Neural cell (in vitro differentiated cells): ENCODE measurements around the gene FIGNL1. TPM values are rescaled to one million over a fixed set of nuclear protein-coding genes. Genes with fewer than 3 reads are reported as not detected.

ENCODE experiments used
- H2AFZ ChIP-seq: fragments of 200-600, 300-800 bp; sonication (generic), shearing (Covaris generic); 2 replicates; pipeline ENCODE4 v1.6.0; 2014; ENCODE audit warnings: low read depth, mild to moderate bottlenecking, antibody characterized with exemption, low read length, moderate library complexity
- H3F3A ChIP-seq: fragments of 200-600 bp; shearing (Covaris generic); 2 replicates; pipeline ENCODE4 v1.6.1; 2016; ENCODE audit warnings: mild to moderate bottlenecking, moderate library complexity, mixed read lengths, antibody characterized with exemption, low read length; ENCODE audit not compliant: insufficient read depth, poor library complexity, severe bottlenecking
- H3K27ac ChIP-seq: fragments of 200-600, 300-800 bp; sonication (generic), shearing (Covaris generic); 2 replicates; pipeline ENCODE4 v1.5.1; 2014; ENCODE audit warnings: mild to moderate bottlenecking, low read length, moderate library complexity
- H3K27me3 ChIP-seq: fragments of 300-800, 200-600 bp; sonication (generic), shearing (Covaris generic); 2 replicates; pipeline ENCODE4 v1.6.0; 2014; ENCODE audit warnings: mild to moderate bottlenecking, low read depth, low read length, moderate library complexity; ENCODE audit not compliant: insufficient read depth
- H3K36me3 ChIP-seq: fragments of 300-800, 200-600 bp; sonication (generic), shearing (Covaris generic); 2 replicates; pipeline ENCODE4 v1.5.1; 2014; ENCODE audit warnings: mild to moderate bottlenecking, antibody characterized with exemption, low read length, moderate library complexity; ENCODE audit not compliant: insufficient read depth
- H3K4me2 ChIP-seq: fragments of 300-800, 200-600 bp; sonication (generic), shearing (Covaris generic); 2 replicates; pipeline ENCODE4 v1.6.0; 2014; ENCODE audit warnings: mild to moderate bottlenecking, low read length
- H3K4me3 ChIP-seq: fragments of 300-800, 200-600 bp; sonication (generic), shearing (Covaris generic); 2 replicates; pipeline ENCODE4 v1.5.1; 2014; ENCODE audit warnings: mild to moderate bottlenecking, low read length, moderate library complexity
- H3K79me2 ChIP-seq: fragments of 200-600 bp; shearing (Covaris generic); replicated peaks from 2 replicates; pipeline ENCODE4 v1.6.0; 2014; ENCODE audit warnings: mild to moderate bottlenecking, low read length, moderate library complexity; ENCODE audit not compliant: insufficient read depth
- H3K9ac ChIP-seq: fragments of 300-800, 200-600 bp; sonication (generic), shearing (Covaris generic); 2 replicates; pipeline ENCODE4 v1.6.1; 2016; ENCODE audit warnings: mild to moderate bottlenecking, low read length, mixed read lengths
- H3K9me2 ChIP-seq: fragments of 200-600 bp; shearing (Covaris generic); 2 replicates; pipeline ENCODE4 v1.6.1; 2016; ENCODE audit warnings: mild to moderate bottlenecking, low read length, mixed read lengths; ENCODE audit not compliant: insufficient read depth
- H3K9me3 ChIP-seq: fragments of 200-600, 300-800 bp; sonication (generic), shearing (Covaris generic); 2 replicates; pipeline ENCODE4 v1.6.1; 2016; ENCODE audit warnings: mild to moderate bottlenecking, mixed run types, low read length, moderate library complexity, mixed read lengths
- H4K20me1 ChIP-seq: fragments of 200-600 bp; shearing (Covaris generic); 2 replicates; pipeline ENCODE4 v1.6.1; 2016; ENCODE audit warnings: mild to moderate bottlenecking, mixed run types; ENCODE audit not compliant: insufficient read depth
- CTCF ChIP-seq: fragments of 450-650 bp; IDR thresholded peaks from 2 replicates; pipeline ENCODE4 v1.5.1; 2014; ENCODE audit warnings: antibody characterized with exemption, mild to moderate bottlenecking, moderate library complexity; ENCODE audit not compliant: poor library complexity, severe bottlenecking
- EP300 ChIP-seq: fragments of 450-650 bp; conservative IDR thresholded peaks from 2 replicates; pipeline ENCODE4 v1.6.1; 2014; ENCODE audit warnings: antibody characterized with exemption, mild to moderate bottlenecking, moderate library complexity; ENCODE audit not compliant: poor library complexity, severe bottlenecking
- EZH2 ChIP-seq: fragments of 200-600, 300-800 bp; shearing (Covaris generic), sonication (generic); IDR thresholded peaks from 2 replicates; pipeline ENCODE4 v1.6.1; 2014; ENCODE audit warnings: antibody characterized with exemption, low read length, borderline replicate concordance, mild to moderate bottlenecking; ENCODE audit not compliant: insufficient read depth, poor library complexity, severe bottlenecking
- MXI1 ChIP-seq: fragments of 450-650 bp; conservative IDR thresholded peaks from 2 replicates; pipeline ENCODE4 v1.6.1; 2014; ENCODE audit warnings: antibody characterized with exemption, mild to moderate bottlenecking; ENCODE audit not compliant: poor library complexity, severe bottlenecking
- POLR2AphosphoS5 ChIP-seq: IDR thresholded peaks from 2 replicates; pipeline ENCODE4 v1.6.1; 2012
- RAD21 ChIP-seq: fragments of 450-650 bp; conservative IDR thresholded peaks from 2 replicates; pipeline ENCODE4 v1.6.1; 2014; ENCODE audit warnings: antibody characterized with exemption, mild to moderate bottlenecking, moderate library complexity
- REST ChIP-seq: IDR thresholded peaks from 2 replicates; pipeline ENCODE4 v1.6.1; 2012; ENCODE audit warnings: borderline replicate concordance
- SMC3 ChIP-seq: fragments of 450-650 bp; conservative IDR thresholded peaks from 2 replicates; pipeline ENCODE4 v1.6.1; 2014; ENCODE audit warnings: antibody characterized with exemption, mild to moderate bottlenecking, moderate library complexity; ENCODE audit not compliant: poor library complexity
- TAF1 ChIP-seq: IDR thresholded peaks from 2 replicates; pipeline ENCODE4 v1.6.1; 2012; ENCODE audit warnings: low read depth
- polyA plus RNA-seq: library from polyadenylated mRNA; depleted of rRNA; stranded (reverse); fragments of >200 nt; gene quantifications from 2 replicates; pipeline ENCODE4 v1.2.3, GENCODE V29; 2014

FIGNL1 gene
- polyA plus RNA-seq, 1 donor from 2014 or later: 32.8 TPM

GRCh38 chr7:50431722-50432305 is 18.3 kb downstream of the FIGNL1 start:
- no peak overlapping the region for H3K4me3 ChIP-seq
- no peak overlapping the region for H3K27ac ChIP-seq
- H2AFZ ChIP-seq: no peak overlapping the region
- H3K9me3 ChIP-seq: no peaks in the 10 kb centered on the region
- no peaks in the 10 kb centered on the region for H3F3A ChIP-seq
- no peaks in the 10 kb centered on the region for H3K27me3 ChIP-seq
- no peak for TF ChIP-seq CTCF
- no peak for TF ChIP-seq TAF1
- TF ChIP-seq SMC3: no peak
- no peak for TF ChIP-seq EZH2
- no peak for TF ChIP-seq RAD21
- no peak for TF ChIP-seq MXI1
- no peak for TF ChIP-seq EP300
- TF ChIP-seq POLR2AphosphoS5: no peak
- H3K36me3 ChIP-seq: no peaks in the 10 kb centered on the region
- H3K9me2 ChIP-seq: no peaks in the 10 kb centered on the region
- no peaks in the 10 kb centered on the region for H4K20me1 ChIP-seq
- H3K9ac ChIP-seq: no peak overlapping the region
- no peak overlapping the region for H3K4me2 ChIP-seq
- H3K79me2 ChIP-seq: no peaks in the 10 kb centered on the region

GRCh38 chr7:50431316-50431715 is 18.8 kb downstream of the FIGNL1 start:
- TF ChIP-seq EZH2: no peak
- TF ChIP-seq REST: no peak
- TF ChIP-seq CTCF: no peak
- no peak for TF ChIP-seq EP300
- TF ChIP-seq POLR2AphosphoS5: no peak
- TF ChIP-seq SMC3: no peak
- no peak for TF ChIP-seq TAF1
- no peak for TF ChIP-seq MXI1
- TF ChIP-seq RAD21: no peak
- Histone ChIP-seq H3F3A (no peaks in the 10 kb centered on the region), H3K9ac (no peak overlapping the region), H4K20me1 (no peaks in the 10 kb centered on the region), H3K36me3 (no peaks in the 10 kb centered on the region), H3K79me2 (no peaks in the 10 kb centered on the region), H3K4me2 (no peak overlapping the region), H2AFZ (no peak overlapping the region), H3K9me3 (no peaks in the 10 kb centered on the region), H3K4me3 (no peak overlapping the region), H3K27ac (no peak overlapping the region), H3K27me3 (no peaks in the 10 kb centered on the region), H3K9me2 (no peaks in the 10 kb centered on the region)
